Ecto neural progenitor cell (in vitro differentiated cells): ENCODE data around the gene CLEC4F.
"Not testable (repeated sequence)": the region's sequence is repeated elsewhere in the genome, so short reads cannot be mapped to it uniquely, and the experiment has no call there.

ENCODE experiments used
- DNase-seq: peaks from one replicate; pipeline ENCODE4 v3.0.0-alpha.2; 2018; ENCODE audit warnings: low spot score

Gene CLEC4F

DNA sequence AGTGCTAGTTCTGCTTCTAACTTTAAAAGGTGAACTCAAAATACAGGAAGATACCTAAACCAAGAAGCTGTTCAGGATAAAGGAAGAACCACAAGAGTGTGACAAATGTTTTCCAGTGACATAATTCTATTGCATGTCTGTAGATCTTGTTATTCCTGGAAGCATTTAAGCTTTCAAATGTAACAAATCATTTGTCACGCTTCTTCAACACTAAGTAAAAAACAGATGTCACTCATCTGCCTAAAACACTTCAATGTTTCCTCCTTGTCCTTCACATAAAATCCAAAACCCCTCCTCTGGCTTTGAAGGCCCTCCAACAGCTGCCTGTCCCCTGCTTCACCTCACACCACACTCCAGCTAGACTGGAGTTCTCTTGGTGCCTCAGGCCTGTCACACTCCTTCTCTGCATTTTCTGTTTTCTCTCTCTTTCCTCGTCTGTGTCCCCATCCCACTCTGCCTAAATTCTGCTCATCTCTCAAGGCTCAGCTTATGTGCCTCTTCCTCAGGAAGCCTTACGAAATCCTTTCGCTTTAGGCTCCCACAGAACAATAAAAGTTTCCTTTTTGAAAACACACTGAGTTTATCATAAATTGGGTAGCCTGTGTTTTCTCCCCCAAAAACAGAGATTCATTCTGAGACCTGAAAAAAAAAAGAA, 6.4 kb upstream of the CLEC4F start:
- no peak for DNase-seq

- no peak for DNase-seq
These were observed 2.9 kb upstream of the CLEC4F start for GRCh38 chr2:70823249-70823648.

DNA sequence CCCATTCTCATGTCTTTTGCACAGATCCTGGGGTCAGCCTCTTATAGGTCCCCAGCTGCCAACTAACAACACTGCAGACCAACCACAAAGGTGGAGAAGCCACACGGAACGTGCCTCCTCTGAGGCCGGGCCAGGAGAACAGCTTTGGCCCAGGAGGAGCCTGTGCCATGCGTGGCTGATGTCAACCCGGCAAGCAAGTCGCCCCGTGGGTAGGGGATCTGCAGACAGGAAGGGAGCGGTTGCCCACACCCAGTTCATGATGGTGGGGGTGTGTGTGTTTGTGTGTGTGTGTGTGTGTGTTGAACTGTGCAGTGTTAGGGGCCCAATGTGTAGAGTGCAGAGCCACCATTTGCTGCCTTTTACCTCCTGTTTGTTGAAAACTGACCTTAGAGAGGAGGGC, 2.4 kb upstream of the CLEC4F start:
- DNase-seq: no peak

- DNase-seq: no peak
These were observed 3.0 kb downstream of the CLEC4F start for GRCh38 chr2:70817284-70817954.

DNA sequence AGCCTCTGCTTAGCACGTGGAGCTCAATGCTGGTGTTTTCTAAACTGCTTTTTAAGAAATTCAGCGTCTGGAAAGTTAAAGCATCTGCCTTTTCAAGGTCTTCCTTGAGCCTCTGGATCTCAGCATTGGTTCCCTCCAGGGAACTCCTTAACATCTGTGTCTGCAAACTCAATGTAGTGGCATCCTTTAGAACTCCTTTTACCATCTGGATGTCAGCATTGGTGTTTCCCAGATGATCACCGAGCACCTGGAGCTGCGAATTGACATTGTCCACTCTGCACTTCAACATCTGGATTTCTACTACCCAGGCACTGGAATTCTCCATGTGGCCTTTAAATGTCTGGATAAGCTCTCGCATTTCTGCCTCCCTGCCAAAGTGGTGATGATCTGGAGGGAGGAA, 3.7 kb downstream of the CLEC4F start:
- DNase-seq: no peak

DNA sequence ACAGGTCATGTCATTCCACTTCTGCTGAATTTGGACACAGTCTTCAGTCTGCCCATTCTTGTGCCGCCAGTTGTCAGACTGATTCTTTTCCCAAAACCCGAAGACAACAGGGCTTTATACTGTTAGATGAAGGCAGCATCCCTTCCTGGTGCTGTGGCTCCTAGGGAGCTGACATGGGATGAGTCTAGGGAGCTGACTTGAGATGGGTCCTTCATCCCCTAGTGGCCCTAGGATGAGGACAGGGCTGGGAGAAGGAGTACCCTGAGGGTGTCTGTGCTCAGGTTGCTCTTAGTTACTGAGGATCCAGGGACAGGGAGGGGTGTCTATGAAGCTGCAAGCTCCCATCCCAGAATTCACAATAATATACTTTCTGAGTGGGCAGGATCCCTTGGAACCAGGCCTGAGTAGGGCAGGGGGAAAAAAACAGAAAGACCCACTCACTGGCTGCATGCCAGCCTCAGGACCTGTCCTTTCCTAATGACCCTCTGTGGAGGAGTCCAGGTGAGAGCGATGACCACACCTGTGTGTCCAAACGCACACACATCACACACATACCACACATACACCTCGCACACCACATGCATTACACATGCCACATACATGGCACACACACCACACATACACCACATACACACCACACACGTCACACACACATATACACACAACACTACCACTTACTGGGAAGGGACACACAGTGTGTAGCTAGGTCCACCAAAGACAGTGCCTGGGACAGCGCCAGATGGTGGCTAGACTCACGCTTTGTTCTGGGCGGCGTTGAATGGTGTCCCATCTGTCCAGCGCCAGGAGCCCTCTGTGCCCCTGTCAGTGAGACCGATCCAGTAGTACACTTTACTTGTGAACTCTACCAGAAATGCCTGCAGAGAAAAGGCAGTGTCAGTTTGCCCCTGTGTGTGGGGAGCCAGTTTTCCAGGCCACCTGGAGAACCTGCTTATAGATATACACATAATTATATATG, 11.1 kb downstream of the CLEC4F start:
- DNase-seq: no peak

- no peak for DNase-seq
These were observed 12.6 kb downstream of the CLEC4F start for GRCh38 chr2:70807828-70808118.

- DNase-seq: no peak
These were observed 13.1 kb downstream of the CLEC4F start for GRCh38 chr2:70807102-70807827.

DNA sequence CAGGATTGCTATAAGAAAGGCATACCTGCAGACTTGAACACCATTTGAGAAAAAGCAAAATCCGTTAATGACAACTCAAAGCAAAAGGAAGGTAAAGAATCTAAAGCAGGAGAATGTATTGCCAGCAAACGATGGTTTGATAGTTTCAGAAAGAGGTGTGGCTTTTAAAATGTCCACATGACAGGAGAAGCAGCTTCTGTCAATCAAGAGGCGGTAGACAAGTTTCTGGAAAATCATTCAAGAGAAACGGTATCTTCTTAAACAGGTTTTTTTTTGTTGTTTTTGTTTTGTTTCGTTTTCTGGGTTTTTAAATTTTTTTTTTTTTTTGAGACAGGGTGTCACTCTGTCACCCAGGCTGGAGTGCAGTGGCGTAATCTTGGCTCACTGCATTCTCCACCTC, 13.8 kb downstream of the CLEC4F start:
- no peak for DNase-seq

DNA sequence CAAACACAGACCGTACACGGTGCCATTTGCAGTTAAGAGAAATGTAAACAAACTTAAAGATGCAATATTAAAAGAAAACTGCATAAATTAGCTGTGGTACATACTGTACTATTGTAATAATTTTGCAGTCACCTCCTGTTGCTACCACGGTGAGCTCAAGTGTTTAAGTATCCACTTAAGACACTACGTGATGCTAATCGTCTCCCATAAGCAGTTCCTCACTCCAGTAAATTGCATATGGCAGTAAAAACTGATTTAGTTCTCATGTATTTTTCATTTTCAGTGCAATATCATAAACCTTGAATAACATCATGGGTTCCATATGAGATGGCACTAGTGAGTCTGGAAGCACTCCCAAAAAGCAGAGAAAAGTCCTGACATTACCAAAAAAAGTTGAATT, 14.4 kb downstream of the CLEC4F start:
- DNase-seq: no peak

DNA sequence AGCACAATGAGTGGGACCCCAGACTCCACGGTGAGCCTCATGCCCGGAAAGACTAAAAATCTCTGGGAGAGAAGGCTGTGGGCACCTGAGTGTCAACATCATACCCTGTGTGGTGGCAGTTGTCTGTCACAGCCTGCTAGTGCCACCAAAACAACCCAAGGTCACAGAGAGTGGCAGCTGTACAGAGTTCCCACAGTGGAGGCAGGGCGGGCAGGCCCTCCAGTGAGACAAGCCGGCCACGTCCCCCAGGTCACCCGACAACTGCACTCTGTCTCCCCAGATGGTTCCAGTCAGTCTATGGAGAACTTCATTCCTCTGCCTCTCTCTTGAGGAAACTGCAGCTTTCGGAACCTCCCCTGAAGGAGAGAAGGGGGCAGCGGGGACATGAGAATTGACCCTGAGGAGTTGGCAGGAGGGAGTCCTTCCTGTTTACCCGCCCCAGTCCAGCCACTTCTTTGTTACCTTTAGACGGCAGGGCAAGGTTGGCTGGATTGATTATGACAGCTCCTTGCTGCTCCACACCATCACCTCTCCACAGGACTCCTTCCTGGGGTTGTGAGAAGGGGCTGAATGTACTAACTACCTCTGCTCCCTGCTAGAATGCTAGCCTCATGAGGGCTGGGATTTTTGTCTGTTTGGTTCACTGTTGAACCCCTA, 18.7 kb downstream of the CLEC4F start:
- DNase-seq: no peak

DNA sequence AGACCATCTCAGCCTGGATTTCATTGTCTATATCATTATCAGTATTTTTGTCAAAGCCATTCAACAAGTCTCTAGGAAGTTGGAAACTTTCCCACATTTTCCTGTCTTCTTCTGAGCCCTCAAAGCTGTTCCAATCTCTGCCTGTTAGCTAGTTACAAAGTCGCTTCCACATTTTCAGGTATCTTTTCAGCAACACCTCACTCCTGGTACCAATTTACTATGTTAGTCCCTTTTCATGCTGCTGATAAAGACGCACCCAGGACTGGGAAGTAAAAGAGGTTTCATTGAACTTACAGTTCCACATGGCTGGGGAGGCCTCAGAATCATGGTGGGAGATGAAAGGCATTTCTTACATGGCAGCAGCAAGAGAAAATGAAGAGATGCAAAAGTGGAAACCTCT, 20.7 kb downstream of the CLEC4F start:
- DNase-seq: no peak

- DNase-seq: not testable (repeated sequence)
These were observed 22.4 kb downstream of the CLEC4F start for GRCh38 chr2:70797996-70798395.

DNA sequence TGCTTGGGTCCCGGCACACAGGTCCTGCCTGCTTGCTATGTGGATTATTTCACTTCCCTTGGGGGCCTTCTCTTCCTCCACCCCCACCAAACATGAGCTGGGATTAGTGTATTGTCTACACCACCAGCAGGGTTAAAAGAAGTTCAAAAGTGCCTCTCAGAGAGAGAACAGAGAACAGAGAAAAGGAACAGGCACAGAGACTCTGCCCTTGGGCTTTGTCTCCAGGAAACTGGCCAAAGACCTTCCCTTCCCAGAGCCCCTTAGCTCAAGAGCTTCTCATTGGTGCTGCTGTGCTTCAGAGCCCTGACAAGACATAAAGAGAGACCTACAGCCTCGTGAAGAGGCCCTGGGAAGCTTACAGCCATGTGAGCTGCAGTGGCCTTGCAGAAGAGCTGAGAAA, 22.9 kb downstream of the CLEC4F start:
- DNase-seq: no peak

DNA sequence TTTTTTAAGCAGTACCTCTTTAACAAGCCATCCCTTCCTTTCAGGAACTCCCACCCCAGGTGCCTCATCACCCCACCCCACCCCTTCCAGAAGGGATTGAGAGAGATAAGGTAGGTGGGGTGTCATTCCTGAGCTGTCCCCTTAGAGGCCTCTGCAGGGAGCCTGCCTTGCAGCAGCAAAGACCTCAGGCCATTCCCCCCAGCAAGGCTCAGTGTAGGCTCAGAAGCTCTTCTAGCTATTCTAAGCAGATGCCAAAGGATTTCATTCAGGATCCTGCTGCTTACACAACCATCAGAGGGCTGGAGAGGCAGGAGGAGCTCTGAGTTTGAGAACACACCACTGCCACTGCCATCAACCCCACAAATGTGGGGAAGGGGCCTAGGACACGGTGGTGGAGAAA, 24.1 kb downstream of the CLEC4F start:
- no peak for DNase-seq

GRCh38 chr2:70795164-70795995, 25.0 kb downstream of the CLEC4F start:
- no peak for DNase-seq

DNA sequence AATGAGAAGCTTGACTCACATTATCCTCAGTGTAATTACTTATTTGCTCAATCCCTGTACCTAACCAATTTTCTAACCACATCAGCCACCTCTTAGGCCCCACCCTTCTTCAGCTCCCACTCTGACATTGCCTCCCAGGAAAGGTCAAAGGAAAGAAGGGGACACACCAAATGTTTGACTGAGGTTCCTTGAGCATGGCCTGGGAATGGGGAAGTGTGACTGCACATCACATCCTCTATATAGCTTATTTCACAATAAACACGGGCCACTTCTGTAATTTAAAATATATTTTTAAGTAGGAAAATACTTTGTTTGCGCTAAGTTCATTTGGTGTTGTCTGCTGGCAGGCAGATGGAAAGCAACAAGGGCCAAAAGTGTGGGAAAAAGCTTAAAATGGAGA, 26.9 kb downstream of the CLEC4F start:
- no peak for DNase-seq

DNA sequence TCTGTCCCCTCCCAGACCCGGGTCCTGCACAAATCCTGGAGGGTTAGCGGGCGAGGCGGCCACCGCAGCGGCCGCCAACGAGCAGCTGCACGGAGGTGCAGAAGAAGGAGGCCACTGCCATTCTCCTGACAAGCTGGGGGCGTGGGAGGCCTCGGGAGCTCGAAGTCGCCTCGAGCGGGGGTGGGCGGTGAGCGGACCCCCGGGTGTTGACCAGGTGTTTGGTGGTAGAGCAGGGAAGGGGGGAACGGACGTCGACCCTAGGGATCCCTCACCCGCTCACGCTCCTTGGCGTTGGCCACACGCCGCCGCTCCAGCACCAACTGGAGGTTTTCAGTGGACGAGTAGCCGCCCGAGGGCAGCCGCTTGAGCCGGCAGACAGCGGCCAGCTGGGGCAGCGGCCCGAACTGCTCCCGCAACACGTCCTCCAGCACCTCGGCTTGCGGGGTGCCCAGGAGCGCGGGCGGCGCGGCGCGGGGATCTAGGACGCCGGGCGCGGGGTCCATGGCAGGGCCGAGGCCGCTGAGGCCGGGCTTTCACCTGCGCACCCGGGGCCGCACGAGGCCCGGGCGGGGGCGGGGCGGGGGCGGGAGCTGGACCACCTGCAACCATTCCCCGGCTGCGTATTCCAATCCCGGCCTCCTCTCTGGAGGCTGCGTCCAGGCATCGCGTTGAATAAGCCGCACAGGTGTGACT, 30.1 kb downstream of the CLEC4F start, which contains the start of gene FIGLA:
TSS of gene FIGLA (minus strand) at position 508 of the 693 bp plus-strand sequence. CDS start at position 503, 5 bp downstream.
- peak; percentile 72 for DNase-seq

- DNase-seq: peak; percentile 82
These were observed 30.9 kb downstream of the CLEC4F start for GRCh38 chr2:70789304-70790135.
